B cell (primary cell): Measurements from ENCODE around the gene APIP. TPM values are rescaled to one million over a fixed set of nuclear protein-coding genes. Genes with fewer than 3 reads are reported as not detected.
A peak's percentile ranks its signal among the peaks of the same experiment; 100 is the strongest.

Experiments used
- ATAC-seq: fragments of 200-7000 bp; cut with Tn5 transposase; one replicate; pipeline ENCODE4 v1.10.0; 2021; ENCODE audit warnings: low read depth, mild to moderate bottlenecking, moderate number of reproducible peaks, moderate library complexity
- CTCF ChIA-PET: fragments of 350-600 bp; sonication (Branson Sonifier 250); formaldehyde crosslinking; loops from one replicate; lab custom pipeline; 2021; ENCODE audit warnings: antibody characterized with exemption, inconsistent platforms; lab: Charles Lee
- POLR2A ChIA-PET: fragments of 350-600 bp; sonication (Branson Sonifier 250); formaldehyde crosslinking; loops from one replicate; lab custom pipeline; 2021; ENCODE audit warnings: antibody characterized with exemption; lab: Charles Lee
- DNase-seq: peaks from one replicate; pipeline ENCODE4 v3.0.0; 2013
- H2AFZ ChIP-seq: 2 replicates; pipeline ENCODE4 v1.6.1; 2012; ENCODE audit warnings: mild to moderate bottlenecking, low read depth, low read length; ENCODE audit not compliant: insufficient read depth, poor library complexity, severe bottlenecking
- H3K27ac ChIP-seq, 2 donors: 1 replicate in 1 of 2; 2 replicates in 1 of 2; pipeline ENCODE4 v1.5.1; 2012 to 2013; ENCODE audit warnings: low read length in 2 of 2, mild to moderate bottlenecking in 2 of 2, moderate library complexity in 1 of 2
- H3K27me3 ChIP-seq, 4 experiments: fragments of 200-600 bp in 1 of 4; sonication (generic) in 1 of 4; replicated peaks in 1 of 4; 1 replicate in 2 of 4; 2 replicates in 2 of 4; pipeline versions ENCODE4 v1.6.1 to v1.7.0; 2013 to 2016; ENCODE audit warnings: low read length in 3 of 4, mild to moderate bottlenecking in 2 of 4, mixed read lengths in 1 of 4, moderate library complexity in 1 of 4; ENCODE audit not compliant: insufficient read depth in 4 of 4, control insufficient read depth in 3 of 4; ENCODE audit errors: control extremely low read depth in 1 of 4
- H3K36me3 ChIP-seq, 2 experiments: replicated peaks in 1 of 2; 1 replicate in 1 of 2; 2 replicates in 1 of 2; pipeline versions ENCODE4 v1.6.1 to v1.7.1; 2013; ENCODE audit warnings: low read length in 1 of 2; ENCODE audit not compliant: insufficient read depth in 2 of 2, control insufficient read depth in 1 of 2; ENCODE audit errors: control extremely low read depth in 1 of 2, extremely low read depth in 1 of 2
- H3K4me1 ChIP-seq, 2 donors: fragments of 200-600 bp in 1 of 2; sonication (generic) in 1 of 2; 1 replicate in 1 of 2; 2 replicates in 1 of 2; pipeline versions ENCODE4 v1.5.1 to v1.6.1; 2013 to 2017; ENCODE audit warnings: low read length in 2 of 2; ENCODE audit not compliant: control insufficient read depth in 2 of 2, insufficient read depth in 2 of 2
- H3K4me2 ChIP-seq: replicated peaks from 2 replicates; pipeline ENCODE3; 2012; ENCODE audit warnings: mild to moderate bottlenecking, low read depth, low read length; ENCODE audit not compliant: poor library complexity, severe bottlenecking
- H3K4me3 ChIP-seq, 5 experiments: fragments of 200-600 bp in 1 of 5; sonication (generic) in 1 of 5; 1 replicate in 3 of 5; 2 replicates in 2 of 5; pipeline versions ENCODE4 v1.5.1 to v1.7.0; 2011 to 2016; ENCODE audit warnings: low read length in 4 of 5, mild to moderate bottlenecking in 4 of 5, low read depth in 2 of 5, control low read depth in 1 of 5, moderate library complexity in 1 of 5; ENCODE audit not compliant: insufficient read depth in 1 of 5; ENCODE audit errors: control extremely low read depth in 1 of 5, extremely low read depth in 1 of 5
- H3K79me2 ChIP-seq: fragments of 200-600 bp; sonication (generic); one replicate; pipeline ENCODE4 v1.6.0; 2016; ENCODE audit warnings: low read length; ENCODE audit not compliant: control insufficient read depth, insufficient read depth
- H3K9ac ChIP-seq: fragments of 200-600 bp; sonication (generic); 2 replicates; pipeline ENCODE4 v1.6.1; 2017; ENCODE audit warnings: mild to moderate bottlenecking, low read length, moderate library complexity
- H3K9me3 ChIP-seq, 3 donors: one replicate each; pipeline versions ENCODE4 v1.6.1 to v1.7.1; 2013; ENCODE audit warnings: low read length in 2 of 3; ENCODE audit not compliant: control insufficient read depth in 2 of 3, insufficient read depth in 1 of 3; ENCODE audit errors: control extremely low read depth in 1 of 3
- H4K20me1 ChIP-seq: 2 replicates; pipeline ENCODE4 v1.6.0; 2012; ENCODE audit warnings: mild to moderate bottlenecking, low read length; ENCODE audit not compliant: insufficient read depth, control insufficient read depth, poor library complexity, severe bottlenecking
- H3K27ac Mint-ChIP-seq: one replicate; pipeline ENCODE4 v1.8.0; 2021; ENCODE audit warnings: mixed read lengths
- H3K27me3 Mint-ChIP-seq: one replicate; pipeline ENCODE4 v1.8.0; 2021; ENCODE audit warnings: mixed read lengths
- H3K4me1 Mint-ChIP-seq: one replicate; pipeline ENCODE4 v1.8.0; 2021; ENCODE audit warnings: mixed read lengths
- H3K4me3 Mint-ChIP-seq: one replicate; pipeline ENCODE4 v1.8.0; 2021; ENCODE audit warnings: mixed read lengths
- H3K9me3 Mint-ChIP-seq: one replicate; pipeline ENCODE4 v1.8.0; 2022; ENCODE audit warnings: mixed read lengths; ENCODE audit not compliant: insufficient read depth
- EZH2 ChIP-seq: IDR thresholded peaks from 2 replicates; pipeline ENCODE4 v1.6.1; 2012; ENCODE audit warnings: borderline replicate concordance, low read depth, mild to moderate bottlenecking, moderate library complexity, low read length; ENCODE audit not compliant: insufficient read depth, poor library complexity, severe bottlenecking
- WGBS: methylation state at CpG from one replicate; pipeline ENCODE4 v1.1.5; 2013; ENCODE audit warnings: missing lambda C conversion rate; ENCODE audit not compliant: insufficient coverage; 5-methylcytosine and 5-hydroxymethylcytosine counted together
- intact Hi-C: fragments of 100-400 bp; cut with micrococcal nuclease; formaldehyde crosslinking; loops from one replicate; pipeline ENCODE4 v1.10.0; 2022
- polyA plus RNA-seq: library from polyadenylated mRNA; depleted of rRNA; stranded (reverse); fragments of >200 nt; gene quantifications from 2 replicates; pipeline ENCODE4 v1.2.3, GENCODE V29; 2012
- total RNA-seq, 2 donors: library from RNA; stranded (reverse); fragments of 120-200 nt in 1 of 2; gene quantifications; 1 replicate in 1 of 2; 2 replicates in 1 of 2; pipeline versions ENCODE4 v1.2.3 to v1.2.4, GENCODE V29; 2013 to 2022
- TF ChIP-seq, protein P1 (sequence below): fragments of 200-600 bp; IDR thresholded peaks from one replicate; pipeline ENCODE4 v1.8.0; 2022; ENCODE audit warnings: antibody characterized with exemption, mild to moderate bottlenecking

APIP gene
- total and polyA plus RNA-seq, 2 donors (not counting 1 experiment from before 2014, with no cell fraction given): 6.1 to 19.4 TPM

DNA sequence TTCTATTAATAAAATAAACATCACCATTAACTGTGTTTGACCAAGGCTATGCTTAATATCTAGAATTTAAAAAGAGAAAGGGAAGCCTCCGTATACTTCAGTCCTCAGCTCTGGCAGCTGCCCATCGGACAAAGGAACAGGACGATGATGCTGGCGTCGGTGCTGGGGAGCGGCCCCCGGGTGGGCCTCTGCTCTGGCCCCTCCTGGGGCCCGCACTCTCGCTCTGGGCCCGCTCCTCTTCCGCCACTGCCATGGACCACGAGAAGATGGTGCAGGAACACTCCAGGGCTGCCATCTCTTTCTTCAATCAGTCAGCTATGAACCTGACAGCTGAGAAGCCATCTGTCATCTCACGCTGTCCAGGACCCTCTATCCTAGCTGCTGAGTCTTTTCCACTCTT is 25.5 kb upstream of the APIP start:
- intact Hi-C loops: loop anchor here (5.0 kb wide), 1 partner anchor 296 kb away; no protein-coding TSS in a partner anchor
- Histone ChIP-seq H3K4me1 (no peaks in the 10 kb centered on the region), H3K4me2 (no peak overlapping the region), H3K79me2 (peaks cover 6% of the 10 kb centered on the region), H3K4me3 (no peak overlapping the region), H4K20me1 (no peaks in the 10 kb centered on the region), H3K9ac (no peak overlapping the region), H3K27ac (no peak overlapping the region), H3K36me3 (peaks cover 0 to 1% of the 10 kb centered on the region in 2 experiments), H3K27me3 (no peaks in the 10 kb centered on the region), H2AFZ (no peak overlapping the region), H3K9me3 (peaks cover 0 to 2% (median 0%) of the 10 kb centered on the region in 3 donors)
- CTCF ChIA-PET: interaction anchor here (0.6 to 3.4 kb wide), 8 partner anchors 12 to 1235 kb away, joined by 3 to 19 read pairs (median 4); no protein-coding TSS in a partner anchor
- no peak overlapping the region for H3K4me3 Mint-ChIP-seq
- WGBS: 97% methylated on average over 13 of the region's 13 CpGs
- DNase-seq (no peak), ATAC-seq (no peak)
- H3K4me1 Mint-ChIP-seq: peaks cover 9% of the 10 kb centered on the region
- H3K27ac Mint-ChIP-seq: no peak overlapping the region
- TF ChIP-seq EZH2: no peak
- TF ChIP-seq, protein P1, sequence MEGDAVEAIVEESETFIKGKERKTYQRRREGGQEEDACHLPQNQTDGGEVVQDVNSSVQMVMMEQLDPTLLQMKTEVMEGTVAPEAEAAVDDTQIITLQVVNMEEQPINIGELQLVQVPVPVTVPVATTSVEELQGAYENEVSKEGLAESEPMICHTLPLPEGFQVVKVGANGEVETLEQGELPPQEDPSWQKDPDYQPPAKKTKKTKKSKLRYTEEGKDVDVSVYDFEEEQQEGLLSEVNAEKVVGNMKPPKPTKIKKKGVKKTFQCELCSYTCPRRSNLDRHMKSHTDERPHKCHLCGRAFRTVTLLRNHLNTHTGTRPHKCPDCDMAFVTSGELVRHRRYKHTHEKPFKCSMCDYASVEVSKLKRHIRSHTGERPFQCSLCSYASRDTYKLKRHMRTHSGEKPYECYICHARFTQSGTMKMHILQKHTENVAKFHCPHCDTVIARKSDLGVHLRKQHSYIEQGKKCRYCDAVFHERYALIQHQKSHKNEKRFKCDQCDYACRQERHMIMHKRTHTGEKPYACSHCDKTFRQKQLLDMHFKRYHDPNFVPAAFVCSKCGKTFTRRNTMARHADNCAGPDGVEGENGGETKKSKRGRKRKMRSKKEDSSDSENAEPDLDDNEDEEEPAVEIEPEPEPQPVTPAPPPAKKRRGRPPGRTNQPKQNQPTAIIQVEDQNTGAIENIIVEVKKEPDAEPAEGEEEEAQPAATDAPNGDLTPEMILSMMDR: no peak
- POLR2A ChIA-PET: no interaction called here
- peaks cover 4% of the 10 kb centered on the region for H3K9me3 Mint-ChIP-seq
- H3K27me3 Mint-ChIP-seq: no peaks in the 10 kb centered on the region

DNA sequence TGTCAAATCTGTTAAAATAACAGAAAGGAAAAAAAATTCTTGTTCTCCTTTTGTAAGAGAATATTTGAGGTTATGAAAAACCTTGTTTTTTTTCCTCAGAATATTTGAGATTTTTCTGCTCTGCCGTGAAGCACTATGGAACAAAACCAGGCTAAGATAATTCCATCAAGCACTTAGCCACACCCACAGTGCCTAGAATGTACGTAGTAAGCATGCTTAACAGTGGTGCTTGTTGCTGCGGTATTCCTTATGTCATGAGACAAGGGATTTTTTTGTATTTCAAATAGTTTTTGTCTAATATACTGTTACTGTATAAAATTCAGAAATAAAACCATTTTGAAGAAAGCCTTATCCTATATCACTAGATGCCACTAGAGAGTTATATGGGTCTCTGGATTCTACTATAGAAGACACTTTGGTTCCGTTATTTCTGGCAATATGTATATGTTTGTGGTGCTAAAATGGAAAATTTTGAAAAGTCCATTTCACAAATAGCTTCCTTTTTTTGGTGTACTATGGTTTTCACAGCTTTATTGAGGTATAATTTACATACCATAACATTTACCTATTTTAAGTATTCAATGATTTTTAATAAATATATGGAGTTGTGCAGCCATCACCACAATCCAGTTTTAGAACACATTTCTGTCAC is 24.0 kb upstream of the APIP start:
- H3K4me1 ChIP-seq: no peaks in the 10 kb centered on the region
- H3K9me3 ChIP-seq: peaks cover 0 to under 1% (median 0%) of the 10 kb centered on the region in 3 donors
- Mint-ChIP-seq H3K27me3 (no peaks in the 10 kb centered on the region), H3K27ac (no peak overlapping the region), H3K4me3 (no peak overlapping the region), H3K9me3 (peaks cover 4% of the 10 kb centered on the region), H3K4me1 (peaks cover 13% of the 10 kb centered on the region)
- no peak overlapping the region for H3K27ac ChIP-seq
- no peak for TF ChIP-seq EZH2
- TF ChIP-seq, protein P1: peak; percentile 36
- POLR2A ChIA-PET: no interaction called here
- H3K4me2 ChIP-seq: no peak overlapping the region
- CTCF ChIA-PET: interaction anchor here (1.0 to 3.4 kb wide), 7 partner anchors 13 to 451 kb away, joined by 3 to 19 read pairs (median 4); no protein-coding TSS in a partner anchor
- intact Hi-C loops: loop anchor here (5.0 kb wide), 1 partner anchor 297 kb away; no protein-coding TSS in a partner anchor
- no peaks in the 10 kb centered on the region for H4K20me1 ChIP-seq
- no CpG with 5 or more reads among the region's 4 CpGs for WGBS
- no peak overlapping the region for H3K4me3 ChIP-seq
- no peaks in the 10 kb centered on the region for H3K27me3 ChIP-seq
- peaks cover 6% of the 10 kb centered on the region for H3K79me2 ChIP-seq
- DNase-seq (peak; percentile 14), ATAC-seq (no peak)
- peaks cover 1 to 3% of the 10 kb centered on the region in 2 experiments for H3K36me3 ChIP-seq
- H2AFZ ChIP-seq: no peak overlapping the region
- no peak overlapping the region for H3K9ac ChIP-seq
